GM20000 (cell line): ENCODE results near the gene TPM2.

Experiments used
- DNase-seq: peaks from one replicate; pipeline ENCODE4 v3.0.0; 2012; ENCODE audit warnings: low spot score
- CTCF ChIP-seq: IDR thresholded peaks from 2 replicates; pipeline ENCODE4 v1.5.1; 2012; ENCODE audit warnings: mild to moderate bottlenecking, control low read depth; ENCODE audit errors: extremely low read depth, missing control alignments

TPM2 gene

GRCh38 chr9:35732185-35732799 is 42.6 kb upstream of the TPM2 start, which contains the start of the genes CREB3 and TLN1:
TSS of gene CREB3 (plus strand) at chr9:35732666. CDS start at chr9:35732773, 107 bp downstream.
TSS of gene TLN1 (minus strand) at chr9:35732195. CDS start at chr9:35725694, 6,501 bp downstream.
- peak; percentile 33 for TF ChIP-seq CTCF
- DNase-seq, result peak; percentile 97

GRCh38 chr9:35731415-35732184 is 41.9 kb upstream of the TPM2 start:
- TF ChIP-seq CTCF, result no peak
- no peak for DNase-seq

- TF ChIP-seq CTCF, result no peak
- DNase-seq, result no peak
Observed at GRCh38 chr9:35730486-35730854, 40.7 kb upstream of the TPM2 start.

GRCh38 chr9:35729700-35730485 is 40.2 kb upstream of the TPM2 start:
- peak; percentile 48 for DNase-seq
- TF ChIP-seq CTCF, result peak; percentile 16

GRCh38 chr9:35729101-35729500 is 39.4 kb upstream of the TPM2 start:
- no peak for TF ChIP-seq CTCF
- no peak for DNase-seq

GRCh38 chr9:35728041-35728971 is 38.6 kb upstream of the TPM2 start:
- peak; percentile 75 for DNase-seq
- TF ChIP-seq CTCF, result no peak
